OCI-LY3 (cell line): ENCODE data around the gene LILRB1.
"Not testable (repeated sequence)": the region's sequence is repeated elsewhere in the genome, so short reads cannot be mapped to it uniquely, and the experiment has no call there.

Experiments used
- H2AFZ ChIP-seq: fragments of 200-600, 300-600 bp; shearing (Covaris generic); 2 replicates; pipeline ENCODE4 v1.6.0; 2014; ENCODE audit warnings: antibody characterized with exemption, low read depth, low read length
- H3K27ac ChIP-seq: fragments of 200-600, 300-600 bp; sonication (generic); 2 replicates; pipeline ENCODE4 v1.5.1; 2014; ENCODE audit warnings: mild to moderate bottlenecking, low read length, moderate library complexity, mixed read lengths
- H3K27me3 ChIP-seq: fragments of 200-600, 300-600 bp; sonication (generic); 2 replicates; pipeline ENCODE4 v1.6.1; 2014; ENCODE audit warnings: low read depth, low read length, mixed read lengths
- H3K36me3 ChIP-seq: fragments of 200-600, 300-600 bp; sonication (generic); replicated peaks from 2 replicates; pipeline ENCODE3; 2014; ENCODE audit warnings: low read depth, low read length, mixed read lengths
- H3K4me1 ChIP-seq: fragments of 300-600, 200-600 bp; sonication (generic); 2 replicates; pipeline ENCODE4 v1.6.1; 2014; ENCODE audit warnings: low read length, mixed read lengths
- H3K4me2 ChIP-seq: fragments of 200-600, 300-600 bp; sonication (generic); 2 replicates; pipeline ENCODE4 v1.6.1; 2014; ENCODE audit warnings: low read length, mixed read lengths
- H3K4me3 ChIP-seq: fragments of 300-600, 200-600 bp; sonication (generic); 2 replicates; pipeline ENCODE4 v1.5.1; 2014; ENCODE audit warnings: antibody characterized with exemption, mild to moderate bottlenecking, low read length, moderate library complexity
- H3K79me2 ChIP-seq: fragments of 300-600, 200-600 bp; shearing (Covaris generic); 2 replicates; pipeline ENCODE4 v1.6.1; 2014; ENCODE audit warnings: mild to moderate bottlenecking, low read length, mixed read lengths
- H3K9ac ChIP-seq: fragments of 300-600, 200-600 bp; shearing (Covaris generic); 2 replicates; pipeline ENCODE4 v1.6.0; 2014; ENCODE audit warnings: mild to moderate bottlenecking, low read length, moderate library complexity
- H3K9me3 ChIP-seq: fragments of 200-600, 300-600 bp; shearing (Covaris generic); 2 replicates; pipeline ENCODE4 v1.6.1; 2014; ENCODE audit warnings: low read length, mixed read lengths; ENCODE audit not compliant: insufficient read depth
- H4K20me1 ChIP-seq: fragments of 200-600, 300-600 bp; sonication (generic); 2 replicates; pipeline ENCODE4 v1.6.1; 2016; ENCODE audit warnings: low read length, mixed read lengths; ENCODE audit not compliant: insufficient read depth
- CTCF ChIP-seq: fragments of 200-600, 300-600 bp; sonication (generic); IDR thresholded peaks from 2 replicates; pipeline ENCODE4 v1.5.1; 2014; ENCODE audit warnings: antibody characterized with exemption, low read length, low read depth
- EZH2phosphoT487 ChIP-seq: fragments of 200-600 bp; shearing (Covaris generic); IDR thresholded peaks from 2 replicates; pipeline ENCODE4 v1.6.1; 2018; ENCODE audit warnings: antibody characterized with exemption, mixed run types, low read depth

LILRB1 gene

GRCh38 chr19:54674021-54674617 is 43.8 kb downstream of the LILRB1 start:
- H3K4me2 ChIP-seq, result no peak overlapping the region
- no peak overlapping the region for H2AFZ ChIP-seq
- H4K20me1 ChIP-seq, result no peaks in the 10 kb centered on the region
- H3K9ac ChIP-seq, result no peak overlapping the region
- H3K9me3 ChIP-seq, result no peaks in the 10 kb centered on the region
- no peaks in the 10 kb centered on the region for H3K36me3 ChIP-seq
- TF ChIP-seq CTCF (peak; percentile 86), EZH2phosphoT487 (no peak)
- H3K27ac ChIP-seq, result no peak overlapping the region
- H3K4me1 ChIP-seq, result no peaks in the 10 kb centered on the region
- H3K79me2 ChIP-seq, result no peaks in the 10 kb centered on the region
- peaks cover 22% of the 10 kb centered on the region for H3K27me3 ChIP-seq
- H3K4me3 ChIP-seq, result no peak overlapping the region

- H3K9me3 ChIP-seq, H3K79me2 ChIP-seq, H4K20me1 ChIP-seq, H3K4me1 ChIP-seq, H3K36me3 ChIP-seq, H3K9ac ChIP-seq, H3K27ac ChIP-seq, H2AFZ ChIP-seq, H3K4me3 ChIP-seq, H3K4me2 ChIP-seq: not testable (repeated sequence)
- H3K27me3 ChIP-seq, result peaks cover 14% of the 10 kb centered on the region
- peak; percentile 89 for TF ChIP-seq CTCF
Measured at GRCh38 chr19:54676210-54676834, 46.0 kb downstream of the LILRB1 start.

- Histone ChIP-seq H3K36me3 (no peaks in the 10 kb centered on the region), H3K79me2 (no peaks in the 10 kb centered on the region), H3K4me1 (peaks cover 15% of the 10 kb centered on the region), H4K20me1 (no peaks in the 10 kb centered on the region), H3K9ac (no peak overlapping the region), H3K9me3 (no peaks in the 10 kb centered on the region), H3K27me3 (peaks cover 11% of the 10 kb centered on the region; the same call in 1 of the 2 replicates), H2AFZ (no peak overlapping the region), H3K4me2 (no peak overlapping the region), H3K4me3 (no peak overlapping the region), H3K27ac (no peak overlapping the region)
- TF ChIP-seq CTCF (no peak), EZH2phosphoT487 (no peak)
Measured at GRCh38 chr19:54677217-54677616, 46.9 kb downstream of the LILRB1 start.

- not testable (repeated sequence) for H4K20me1 ChIP-seq, H3K79me2 ChIP-seq, H3K27ac ChIP-seq, H3K9me3 ChIP-seq, H2AFZ ChIP-seq, H3K36me3 ChIP-seq, H3K9ac ChIP-seq
- peaks cover 11% of the 10 kb centered on the region; the same call in 1 of the 2 replicates for H3K27me3 ChIP-seq
- peak overlapping the region; percentile 24 for H3K4me3 ChIP-seq
- peaks cover 25% of the 10 kb centered on the region for H3K4me1 ChIP-seq
- peak overlapping the region; percentile 68 for H3K4me2 ChIP-seq
Measured at GRCh38 chr19:54681596-54681995, 51.3 kb downstream of the LILRB1 start.
